T follicular helper cell (primary cell): ENCODE data around the gene PLAAT2.
"Not testable (repeated sequence)": the region's sequence is repeated elsewhere in the genome, so short reads cannot be mapped to it uniquely, and the experiment has no call there.

Source experiments
- DNase-seq: peaks from one replicate; pipeline ENCODE4 v3.0.0-alpha.2; 2020; ENCODE audit warnings: low read depth

The PLAAT2 gene

GRCh38 chr11:63549411-63549810, 13.8 kb downstream of the PLAAT2 start:
- DNase-seq = no peak

GRCh38 chr11:63548178-63548577, 15.0 kb downstream of the PLAAT2 start:
- DNase-seq = no peak

- DNase-seq = no peak
Observed at GRCh38 chr11:63547061-63547460, 16.1 kb downstream of the PLAAT2 start.

- DNase-seq = no peak
Observed at GRCh38 chr11:63543711-63544110, 19.5 kb downstream of the PLAAT2 start.

- DNase-seq = not testable (repeated sequence)
Observed at GRCh38 chr11:63542506-63542905, 20.7 kb downstream of the PLAAT2 start.

- DNase-seq = no peak
Observed at GRCh38 chr11:63537293-63538101, 25.7 kb downstream of the PLAAT2 start.

GRCh38 chr11:63536669-63537292, 26.4 kb downstream of the PLAAT2 start, which contains the start of gene PLAAT4:
TSS of gene PLAAT4 (plus strand) at chr11:63536808. CDS start at chr11:63536869, 61 bp downstream.
- peak; percentile 20 for DNase-seq

- DNase-seq = no peak
Observed at GRCh38 chr11:63535734-63536133, 27.4 kb downstream of the PLAAT2 start.

- DNase-seq = no peak
Observed at GRCh38 chr11:63534895-63535461, 28.2 kb downstream of the PLAAT2 start.

GRCh38 chr11:63534076-63534475, 29.1 kb downstream of the PLAAT2 start:
- no peak for DNase-seq

GRCh38 chr11:63532799-63533475, 30.2 kb downstream of the PLAAT2 start:
- no peak for DNase-seq

GRCh38 chr11:63532117-63532516, 31.1 kb downstream of the PLAAT2 start:
- no peak for DNase-seq

- peak; percentile 54 for DNase-seq
Observed at GRCh38 chr11:63531074-63531792, 31.9 kb downstream of the PLAAT2 start.

GRCh38 chr11:63530021-63530420, 33.2 kb downstream of the PLAAT2 start:
- no peak for DNase-seq

GRCh38 chr11:63529373-63529772, 33.8 kb downstream of the PLAAT2 start:
- not testable (repeated sequence) for DNase-seq

- DNase-seq = not testable (repeated sequence)
Observed at GRCh38 chr11:63528729-63529278, 34.4 kb downstream of the PLAAT2 start.

- DNase-seq = not testable (repeated sequence)
Observed at GRCh38 chr11:63528156-63528555, 35.0 kb downstream of the PLAAT2 start.

GRCh38 chr11:63527667-63528066, 35.5 kb downstream of the PLAAT2 start:
- no peak for DNase-seq

GRCh38 chr11:63523151-63523550, 40.0 kb downstream of the PLAAT2 start:
- DNase-seq = no peak

- no peak for DNase-seq
Observed at GRCh38 chr11:63521896-63522295, 41.3 kb downstream of the PLAAT2 start.

- DNase-seq = no peak
Observed at GRCh38 chr11:63520606-63521170, 42.5 kb downstream of the PLAAT2 start.
